ENCODE results near the gene TRIM63. TPM values are rescaled to one million over a fixed set of nuclear protein-coding genes. Genes with fewer than 3 reads are reported as not detected.

The TRIM63 gene
- polyA plus RNA-seq, 1 of the 3 experiments (the other 2 are of a cell fraction), result not detected

- no peaks in the 10 kb centered on the region for H3K9me3 ChIP-seq
- TF ChIP-seq EZH2phosphoT487 (IDR thresholded peaks at IDR 0.05; ENCODE audit: borderline replicate concordance, low read depth), result no peak
- TF ChIP-seq NFIC (IDR thresholded peaks at IDR 0.05; ENCODE audit: borderline replicate concordance), result no peak
- no peak for TF ChIP-seq YY1 (IDR thresholded peaks at IDR 0.05; ENCODE audit: low read depth)
- TF ChIP-seq USF2 (IDR thresholded peaks at IDR 0.05; ENCODE audit: borderline replicate concordance, low read depth, low read length), result no peak
- TF ChIP-seq RCOR1 (IDR thresholded peaks at IDR 0.05; ENCODE audit: low read length), result no peak
- no peak for TF ChIP-seq TAF1 (IDR thresholded peaks at IDR 0.05; ENCODE audit: borderline replicate concordance, low read depth, low read length)
- no peak for TF ChIP-seq SMC3 (IDR thresholded peaks at IDR 0.05; ENCODE audit: low read depth, low read length)
- no peak for TF ChIP-seq MXI1 (IDR thresholded peaks at IDR 0.05; ENCODE audit: low read depth, low read length)
- TF ChIP-seq MEF2A (IDR thresholded peaks at IDR 0.05; ENCODE audit: borderline replicate concordance, low read depth), result no peak
- no peak for TF ChIP-seq ZBTB33 (IDR thresholded peaks at IDR 0.05; ENCODE audit: borderline replicate concordance, low read depth)
- TF ChIP-seq POLR2AphosphoS5 (IDR thresholded peaks at IDR 0.05; ENCODE audit: low read depth, low read length), result no peak
- TF ChIP-seq RAD21 (IDR thresholded peaks at IDR 0.05; ENCODE audit: low read length), result no peak
- H3K4me1 ChIP-seq (ENCODE audit: control insufficient read depth in 1 of 2, insufficient read depth in 2 of 2, low read depth in 1 of 2, low read length in 1 of 2), result peaks cover 0 to 5% of the 10 kb centered on the region in 2 experiments; a peak in 1 of 4 replicates
- no peaks in the 10 kb centered on the region for H3K9me2 ChIP-seq
- H2AFZ ChIP-seq (ENCODE audit: low read depth), result no peak overlapping the region
- H4K20me1 ChIP-seq (ENCODE audit: insufficient read depth), result no peaks in the 10 kb centered on the region
- 16% methylated on average over 2 of the region's 3 CpGs for WGBS (ENCODE audit: low lambda C conversion rate)
- no peaks in the 10 kb centered on the region for H3K27me3 ChIP-seq (ENCODE audit: insufficient read depth)
- POLR2A ChIA-PET, result no interaction called here
- no peak overlapping the region for H3K27ac ChIP-seq (ENCODE audit: low read depth in 2 of 2, low read length in 1 of 2)
- H3K79me2 ChIP-seq (ENCODE audit: insufficient read depth), result no peaks in the 10 kb centered on the region
- DNase-seq, result no peak
- CTCF ChIA-PET, result interaction anchor here (1.1 to 1.5 kb wide), 2 partner anchors 8 to 17 kb away, joined by 3 to 11 read pairs; no protein-coding TSS in a partner anchor
- H3K9ac ChIP-seq, result no peak overlapping the region
- H3K4me3 ChIP-seq (ENCODE audit: low read depth in 2 of 2, low read length in 1 of 2), result no peak overlapping the region
- H3K4me2 ChIP-seq, result no peak overlapping the region
- H3F3A ChIP-seq (replicated peaks; ENCODE audit: insufficient read depth), result no peaks in the 10 kb centered on the region
- H3K36me3 ChIP-seq (replicated peaks in 1 of 2; ENCODE audit: control insufficient read depth in 1 of 2, insufficient read depth in 2 of 2, low read length in 1 of 2), result no peaks in the 10 kb centered on the region
These were observed 39.5 kb downstream of the TRIM63 start for GRCh38 chr1:26027716-26028489.

DNA sequence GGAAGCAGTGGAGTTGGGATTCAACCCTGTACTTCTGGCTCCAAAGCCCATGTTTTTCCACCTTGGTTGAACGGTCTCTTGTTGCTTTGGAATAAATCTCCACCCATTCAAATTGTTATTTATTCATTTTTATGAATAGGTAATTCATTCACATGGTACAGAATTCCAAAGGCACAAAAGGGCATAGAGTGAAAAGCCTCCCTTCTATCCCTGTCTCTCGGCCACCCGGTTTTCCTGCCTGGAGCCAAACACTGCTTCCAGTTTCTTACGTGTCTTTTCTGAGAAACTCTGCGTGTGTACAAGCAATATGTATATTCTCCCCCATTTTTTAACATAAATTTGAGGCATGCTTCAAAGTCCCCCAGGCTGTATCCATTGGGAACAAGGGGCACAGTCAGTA is 41.9 kb downstream of the TRIM63 start:
- Histone ChIP-seq H3K9me2 (no peaks in the 10 kb centered on the region), H3K9ac (no peak overlapping the region), H3K79me2 (ENCODE audit: insufficient read depth) (no peaks in the 10 kb centered on the region), H2AFZ (ENCODE audit: low read depth) (no peak overlapping the region), H3K4me1 (ENCODE audit: control insufficient read depth in 1 of 2, insufficient read depth in 2 of 2, low read depth in 1 of 2, low read length in 1 of 2) (peaks cover 0 to 28% of the 10 kb centered on the region in 2 experiments; a peak in 1 of 4 replicates), H3F3A (replicated peaks; ENCODE audit: insufficient read depth) (no peaks in the 10 kb centered on the region), H3K4me3 (ENCODE audit: low read depth in 2 of 2, low read length in 1 of 2) (no peak overlapping the region), H3K27ac (ENCODE audit: low read depth in 2 of 2, low read length in 1 of 2) (no peak overlapping the region), H3K36me3 (replicated peaks in 1 of 2; ENCODE audit: control insufficient read depth in 1 of 2, insufficient read depth in 2 of 2, low read length in 1 of 2) (no peaks in the 10 kb centered on the region), H4K20me1 (ENCODE audit: insufficient read depth) (no peaks in the 10 kb centered on the region), H3K9me3 (no peaks in the 10 kb centered on the region), H3K4me2 (no peak overlapping the region), H3K27me3 (ENCODE audit: insufficient read depth) (no peaks in the 10 kb centered on the region)
- TF ChIP-seq MXI1 (IDR thresholded peaks at IDR 0.05; ENCODE audit: low read depth, low read length), result no peak
- ChIA-PET POLR2A (no interaction called here), CTCF (interaction anchor here (1.5 kb wide), 1 partner anchor 9 kb away, joined by 4 read pairs; no protein-coding TSS in a partner anchor)
- 71% methylated on average over 5 of the region's 5 CpGs for WGBS (ENCODE audit: low lambda C conversion rate)
- no peak for DNase-seq

Data from SK-N-SH (cell line).